Astrocyte of the spinal cord (primary cell): ENCODE measurements around the gene ROBO2.

Experiments used
- DNase-seq: peaks from one replicate; pipeline ENCODE4 v3.0.0; 2011; ENCODE audit warnings: low read depth, low spot score
- H3K4me3 ChIP-seq: 2 replicates; pipeline ENCODE4 v1.5.1; 2011; ENCODE audit warnings: low read depth, mild to moderate bottlenecking, low read length, moderate library complexity
- CTCF ChIP-seq: IDR thresholded peaks from 2 replicates; pipeline ENCODE4 v1.5.1; 2012; ENCODE audit warnings: low read depth, mild to moderate bottlenecking, low read length, inconsistent platforms
- in situ Hi-C: cut with HindIII; loops from 2 replicates; pipeline ENCODE4 v1.10.0; 2017; ENCODE audit warnings: low sequenced_read_pairs

The ROBO2 gene

GRCh38 chr3:77059354-77059753 lies 19.5 kb downstream of the ROBO2 start:
- no peak overlapping the region for H3K4me3 ChIP-seq
- no peak for TF ChIP-seq CTCF
- in situ Hi-C loops: no loop called here
- no peak for DNase-seq

- TF ChIP-seq CTCF: no peak
- no peak for DNase-seq
- H3K4me3 ChIP-seq: no peak overlapping the region
- in situ Hi-C loops: no loop called here
Observed at GRCh38 chr3:77063423-77063822, 23.5 kb downstream of the ROBO2 start.

GRCh38 chr3:77065750-77066149 lies 25.9 kb downstream of the ROBO2 start:
- no peak for TF ChIP-seq CTCF
- no peak overlapping the region for H3K4me3 ChIP-seq
- no peak for DNase-seq
- in situ Hi-C loops: no loop called here

- no peak for DNase-seq
- no peak overlapping the region for H3K4me3 ChIP-seq
- no peak for TF ChIP-seq CTCF
Observed at GRCh38 chr3:77066829-77067228, 26.9 kb downstream of the ROBO2 start.

GRCh38 chr3:77068808-77069207 lies 28.9 kb downstream of the ROBO2 start:
- DNase-seq: no peak
- H3K4me3 ChIP-seq: no peak overlapping the region
- no peak for TF ChIP-seq CTCF
- in situ Hi-C loops: no loop called here

More at GRCh38 chr3:77066829-77067228, 26.9 kb downstream of the ROBO2 start:
- in situ Hi-C loops: no loop called here

GRCh38 chr3:77071364-77071763 lies 31.5 kb downstream of the ROBO2 start:
- no peak for TF ChIP-seq CTCF
- DNase-seq: no peak
- in situ Hi-C loops: no loop called here
- no peak overlapping the region for H3K4me3 ChIP-seq

GRCh38 chr3:77071809-77072208 lies 31.9 kb downstream of the ROBO2 start:
- TF ChIP-seq CTCF: no peak
- in situ Hi-C loops: no loop called here
- DNase-seq: no peak
- H3K4me3 ChIP-seq: no peak overlapping the region
